Fibroblast of upper back skin (primary cell): ENCODE results near the gene SPTBN4.
"Not testable (repeated sequence)": the region's sequence is repeated elsewhere in the genome, so short reads cannot be mapped to it uniquely, and the experiment has no call there.

Experiments used
- DNase-seq: peaks from one replicate; pipeline ENCODE4 v3.0.0-alpha.2; 2013

The SPTBN4 gene

GRCh38 chr19:40466985-40467734 is at the start of gene SPTBN4:
Gene SPTBN4 (plus strand): TSS chr19:40467001. CDS start chr19:40472622, 5,621 bp downstream.
- DNase-seq, result no peak

DNA sequence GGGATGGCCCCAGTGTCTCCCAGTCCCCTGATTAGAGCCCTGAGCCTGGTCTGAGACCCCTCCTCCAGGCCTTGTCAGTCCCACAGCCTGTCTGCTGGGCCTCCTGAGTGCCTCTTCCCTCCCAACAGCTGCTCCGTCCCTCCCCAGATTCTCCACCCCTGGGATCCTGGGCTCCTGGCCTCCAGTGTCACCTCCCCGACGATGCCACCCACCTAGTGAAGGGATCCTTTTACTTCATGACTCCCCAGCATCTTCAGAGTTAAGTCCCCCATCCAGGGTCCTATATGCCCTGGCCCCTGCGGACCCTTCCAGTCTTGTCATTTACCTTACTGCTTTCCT is 49.2 kb upstream of the SPTBN4 start:
- DNase-seq, result no peak

- no peak for DNase-seq
These were observed 48.8 kb upstream of the SPTBN4 start for GRCh38 chr19:40418040-40418439.

DNA sequence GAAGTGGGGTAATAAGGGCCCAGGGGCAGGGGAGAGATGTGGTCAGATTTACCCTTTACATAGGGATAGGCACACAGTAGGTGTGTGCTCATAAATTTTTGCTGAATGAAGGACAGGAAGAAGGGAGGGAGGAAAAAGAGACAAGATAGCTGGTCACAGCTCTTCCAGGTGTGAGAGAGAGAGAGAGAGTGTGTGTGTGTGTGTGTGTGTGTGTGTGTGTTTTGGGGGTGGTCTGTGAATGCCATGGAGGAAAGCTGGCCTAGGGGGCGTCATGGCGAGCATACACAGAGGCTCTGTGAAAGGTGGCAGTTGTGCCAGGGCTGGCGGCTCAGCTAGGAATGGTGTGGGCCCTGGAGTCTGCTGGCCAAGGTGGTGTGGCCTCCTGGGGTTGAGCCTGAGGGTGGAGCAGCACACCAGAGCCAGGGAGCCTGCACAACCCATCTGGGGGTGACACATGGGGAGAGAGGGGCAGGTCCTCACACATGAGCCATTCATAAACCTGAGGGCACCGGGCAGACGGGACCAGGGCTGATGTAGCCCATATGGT is 47.7 kb upstream of the SPTBN4 start:
- DNase-seq, result no peak

DNA sequence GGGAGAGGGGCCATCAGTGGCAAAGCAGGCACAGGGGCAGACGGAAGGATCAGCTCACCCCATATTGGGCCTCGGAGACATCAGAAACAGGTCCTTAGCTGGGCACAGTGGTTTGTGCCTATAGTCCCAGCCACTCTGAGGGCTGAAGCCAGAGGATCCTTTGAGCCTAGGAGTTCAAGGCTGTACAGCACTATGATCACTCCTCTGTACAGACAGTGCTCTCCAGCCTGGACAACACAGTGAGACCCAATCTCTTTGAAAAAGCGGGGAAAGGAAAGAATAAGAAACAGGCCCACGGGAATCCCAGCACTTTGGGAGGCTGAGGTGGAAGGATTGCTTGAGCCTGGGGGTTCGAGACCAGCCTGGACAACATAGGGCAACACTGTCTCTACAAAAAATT is 47.0 kb upstream of the SPTBN4 start:
- no peak for DNase-seq

- DNase-seq, result no peak
These were observed 46.4 kb upstream of the SPTBN4 start for GRCh38 chr19:40420451-40420765.

DNA sequence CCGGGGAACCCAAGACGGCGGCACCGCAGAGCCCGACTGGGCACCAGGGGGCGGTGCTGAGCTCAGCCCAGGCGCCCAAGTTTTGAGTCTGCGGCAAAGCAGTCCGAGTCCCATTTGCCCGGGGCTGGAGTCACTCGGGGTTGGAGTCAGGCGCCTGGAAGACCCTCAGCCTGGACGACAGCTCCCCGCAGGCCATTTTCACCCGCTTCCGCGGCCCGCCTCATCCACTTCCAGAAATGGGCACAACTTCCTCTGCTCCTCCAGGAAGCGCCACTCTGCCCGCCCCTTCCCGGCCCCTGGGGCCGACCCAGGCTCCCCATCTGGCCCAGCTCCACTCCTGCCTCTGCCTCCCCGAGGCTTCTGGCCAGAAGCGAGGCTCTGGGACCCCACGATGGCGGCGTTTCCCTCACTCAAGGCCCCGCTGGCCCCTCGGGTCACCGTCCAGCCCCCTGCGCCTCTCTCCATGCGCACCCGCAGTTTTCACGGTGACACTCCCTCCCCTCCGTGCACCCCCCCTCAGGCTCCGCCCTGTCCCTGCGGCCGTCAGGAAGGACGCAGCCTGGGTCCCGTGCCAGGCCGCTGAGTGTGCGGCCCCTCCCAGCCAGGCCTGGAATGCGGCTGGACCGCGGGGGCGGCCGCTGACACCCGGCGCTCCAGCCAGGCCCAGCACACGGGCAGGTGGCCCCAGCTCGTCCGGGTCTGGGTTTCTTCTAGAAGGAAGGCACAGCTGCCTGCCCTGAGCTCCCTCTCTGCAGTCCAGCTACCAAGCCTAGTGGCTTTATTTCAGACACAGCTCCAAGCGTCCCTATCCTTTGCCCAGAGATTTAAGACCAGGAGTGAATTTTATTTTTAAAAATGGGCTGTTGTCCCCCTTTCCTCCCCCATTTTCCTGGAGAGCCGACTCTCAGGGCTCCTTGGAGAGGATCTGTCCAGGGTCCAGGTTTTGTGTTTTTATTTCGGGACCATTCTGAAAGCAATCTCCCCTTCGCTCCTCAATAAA is 45.7 kb upstream of the SPTBN4 start:
- peak; percentile 88 for DNase-seq

DNA sequence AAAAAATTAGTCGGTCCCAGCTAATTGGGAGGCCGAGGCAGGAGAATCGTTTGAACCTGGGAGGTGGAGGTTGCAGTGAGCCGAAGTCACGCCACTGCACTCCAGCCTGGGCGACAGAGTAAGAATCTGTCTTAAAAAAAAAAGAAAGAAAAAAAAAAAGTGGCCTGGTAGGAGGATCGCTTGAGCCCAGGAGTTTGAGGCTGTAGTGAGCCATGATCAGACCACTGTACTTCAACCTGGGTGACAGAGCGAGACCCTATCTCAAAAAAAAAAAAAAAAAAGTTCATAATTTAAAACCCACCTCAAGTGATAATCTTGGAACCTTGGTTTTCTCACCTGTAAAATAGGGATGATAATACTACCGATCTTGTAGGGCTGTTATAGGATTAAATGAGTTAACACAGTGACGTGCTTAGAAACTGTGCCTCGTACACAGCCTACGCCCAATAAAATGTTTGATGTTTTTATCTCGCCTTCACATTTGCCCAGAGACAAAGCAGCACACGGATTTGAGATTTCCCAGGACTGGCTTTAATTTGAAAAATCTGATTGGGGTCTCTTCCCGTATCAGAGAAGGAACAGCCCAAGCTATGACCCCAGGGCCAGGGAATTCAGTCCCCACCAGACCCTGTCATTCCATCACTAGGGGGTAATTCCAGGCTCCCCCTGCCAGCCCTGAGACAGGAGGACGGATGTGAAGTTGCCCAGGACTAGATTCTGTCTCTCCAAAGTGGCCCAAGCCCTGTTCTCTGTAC is 44.6 kb upstream of the SPTBN4 start:
- DNase-seq, result no peak

- no peak for DNase-seq
These were observed 43.8 kb upstream of the SPTBN4 start for GRCh38 chr19:40422748-40423566.

DNA sequence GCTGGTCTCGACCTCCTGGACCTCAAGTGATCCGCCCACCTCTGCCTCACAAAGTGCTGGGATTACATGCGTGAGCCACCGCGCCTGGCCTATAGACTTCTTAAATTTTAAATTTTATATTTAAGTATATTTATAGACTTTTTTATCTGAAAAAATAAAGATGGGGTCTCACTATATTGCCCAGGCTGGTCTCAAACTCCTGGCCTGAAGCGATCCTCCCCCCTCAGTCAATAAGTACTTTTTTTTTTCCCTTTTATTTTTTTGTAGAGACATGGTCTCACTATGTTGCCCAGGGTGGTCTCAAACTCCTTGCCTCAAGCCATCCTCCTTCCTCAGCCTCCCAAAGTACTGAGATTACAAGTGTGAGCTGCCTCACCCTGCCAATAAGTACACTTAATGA is 42.9 kb upstream of the SPTBN4 start:
- no peak for DNase-seq

DNA sequence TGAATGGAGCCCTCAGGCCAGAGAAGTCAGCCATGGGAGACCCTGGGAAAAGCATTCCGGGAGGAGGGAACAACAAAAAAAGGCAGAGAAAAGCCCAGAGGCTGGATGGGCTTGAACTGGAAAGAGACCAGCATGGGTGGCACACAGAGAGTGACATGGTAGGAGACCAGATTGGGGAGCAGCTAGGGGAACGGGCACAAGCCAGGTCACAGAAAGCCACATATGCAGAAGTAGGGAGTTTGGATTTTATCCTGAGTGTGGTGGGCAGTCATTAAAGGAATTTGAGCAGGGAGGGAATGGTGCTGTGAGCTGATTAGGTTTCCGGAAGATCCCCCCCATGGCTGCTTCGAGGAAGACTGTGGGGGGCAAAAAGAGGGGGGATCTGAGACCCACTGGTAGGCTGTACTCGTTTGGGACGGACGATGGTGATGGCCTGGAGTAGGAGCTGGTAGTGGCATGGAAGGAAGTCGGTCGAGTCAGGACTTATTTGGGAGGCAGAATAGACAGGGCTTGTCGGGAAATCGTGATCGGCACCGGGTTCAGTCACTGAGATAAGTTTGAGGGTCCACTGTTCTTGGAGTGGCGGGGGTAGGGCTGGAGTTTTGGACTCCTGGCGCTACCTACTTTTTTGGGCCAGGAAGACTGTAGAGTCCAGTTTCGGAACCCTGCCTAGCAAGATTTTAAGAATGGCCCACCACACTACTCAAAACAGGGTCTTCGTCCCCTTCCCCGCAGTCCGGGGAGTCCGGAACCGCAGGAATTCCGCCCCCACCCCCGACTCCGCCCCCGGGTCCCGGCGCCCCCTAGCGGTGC is 42.0 kb upstream of the SPTBN4 start:
- peak; percentile 24 for DNase-seq

DNA sequence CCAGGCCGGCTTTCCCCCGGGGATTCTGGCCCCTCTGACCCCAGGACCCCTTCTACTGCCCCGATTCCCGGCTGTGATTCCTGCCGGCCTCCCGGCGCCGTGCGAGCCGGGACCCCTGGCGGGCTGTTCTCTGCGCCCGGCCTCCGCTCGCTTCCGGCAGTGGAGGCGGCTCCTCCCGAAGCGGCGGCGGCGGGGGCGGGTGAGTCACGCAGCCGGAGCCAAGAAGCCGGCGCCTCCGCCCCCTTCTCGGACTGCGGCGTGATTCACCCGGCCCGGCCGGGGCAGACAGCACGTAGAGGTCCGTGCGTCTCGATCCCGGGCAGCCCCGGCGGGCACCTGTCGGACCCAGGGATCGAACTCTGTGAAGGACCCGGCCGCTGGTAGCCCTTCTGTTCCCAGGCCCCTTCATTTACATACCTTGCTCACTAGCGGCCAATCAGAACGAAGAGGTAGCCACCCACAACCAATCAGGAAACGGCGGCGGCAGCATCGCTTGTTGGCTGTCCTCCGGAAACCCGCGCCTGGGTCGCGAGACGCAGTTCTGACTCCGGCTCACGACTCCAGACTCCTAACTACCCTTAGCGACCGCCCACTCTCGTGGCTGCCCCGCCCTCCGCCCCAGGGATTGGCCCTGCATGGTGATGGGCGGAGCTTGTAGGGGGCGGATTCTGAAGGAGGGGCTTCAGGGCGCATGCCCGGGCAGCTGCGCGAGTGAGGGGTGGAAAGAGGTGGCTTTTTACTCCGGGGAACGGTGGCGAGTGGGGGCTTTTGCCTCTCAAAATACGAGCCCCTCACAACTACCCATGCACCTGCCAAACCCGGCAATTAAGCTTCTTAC is 41.1 kb upstream of the SPTBN4 start, which contains the start of gene SERTAD1:
Gene SERTAD1, minus strand, starts transcription at position 543 of the 838 bp plus-strand sequence. CDS start 2,446 bp downstream, outside the sequence.
- DNase-seq, result peak; percentile 99

GRCh38 chr19:40428197-40428596 is 38.6 kb upstream of the SPTBN4 start:
- not testable (repeated sequence) for DNase-seq

GRCh38 chr19:40430242-40430641 is 36.6 kb upstream of the SPTBN4 start:
- not testable (repeated sequence) for DNase-seq

DNA sequence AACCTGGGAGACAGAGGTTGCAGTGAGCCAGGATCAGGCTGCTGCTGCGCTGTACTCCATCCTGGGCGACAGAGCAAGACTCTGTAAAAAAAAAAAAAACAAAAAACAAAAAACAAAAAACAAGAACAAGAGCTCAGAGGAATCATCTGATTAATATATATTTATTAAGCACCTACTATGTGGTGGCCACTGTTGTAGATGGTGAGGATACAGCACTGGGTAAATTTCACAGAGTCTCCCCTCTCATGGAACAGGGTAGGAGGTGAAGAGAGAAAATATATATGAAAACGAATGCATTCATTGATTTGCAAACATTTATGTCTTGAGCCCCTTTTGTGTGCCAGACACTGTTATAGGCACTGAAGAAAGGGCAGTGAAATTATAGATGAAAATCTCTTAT is 35.1 kb upstream of the SPTBN4 start:
- no peak for DNase-seq

DNA sequence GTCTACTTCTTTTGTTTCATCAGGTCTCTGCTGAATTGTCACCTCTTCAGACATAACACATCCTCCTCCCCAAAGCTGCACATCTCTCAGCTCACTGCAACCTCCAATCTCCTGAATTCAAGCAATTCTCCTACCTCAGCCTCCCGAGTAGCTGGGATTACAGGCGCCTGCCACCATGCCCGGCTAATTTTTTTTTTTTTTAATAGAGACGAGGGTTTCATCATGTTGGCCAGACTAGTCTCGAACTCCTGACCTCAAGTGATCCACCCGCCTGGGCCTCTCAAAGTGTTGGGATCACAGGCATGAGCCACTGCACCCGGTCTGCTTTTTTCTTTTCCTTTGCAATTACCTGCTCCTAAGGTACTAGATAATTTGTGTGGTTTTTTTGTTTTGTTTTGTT is 34.0 kb upstream of the SPTBN4 start:
- DNase-seq, result not testable (repeated sequence)

GRCh38 chr19:40433391-40434216 is 33.2 kb upstream of the SPTBN4 start:
- peak; percentile 92 for DNase-seq

- no peak for DNase-seq
These were observed 28.5 kb upstream of the SPTBN4 start for GRCh38 chr19:40438284-40438683.

DNA sequence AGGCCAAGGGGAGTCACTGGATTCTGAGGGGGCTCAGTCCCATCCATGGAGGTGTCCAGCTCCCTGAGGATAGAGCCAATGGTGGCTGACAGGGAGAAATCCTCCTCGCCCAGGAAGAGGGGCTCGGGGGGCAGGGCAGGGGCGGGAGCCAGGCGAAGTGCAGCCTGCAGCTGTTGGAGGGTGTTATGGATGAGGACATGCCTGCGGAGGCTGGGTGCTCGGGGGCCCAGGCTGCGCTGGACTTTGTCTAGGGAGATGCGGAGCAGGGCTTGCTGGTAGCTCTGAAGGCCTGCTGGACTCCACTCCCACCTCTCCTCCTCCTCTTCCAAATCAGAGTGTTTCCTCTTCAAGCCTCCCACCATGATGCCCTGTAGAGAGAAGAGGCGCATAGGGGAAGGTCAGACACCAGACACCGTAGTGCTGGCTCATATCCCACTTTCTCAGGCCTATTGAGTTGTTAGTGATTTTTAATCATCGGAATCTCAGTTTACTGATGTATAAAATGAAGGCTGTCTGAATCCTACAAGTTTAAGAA is 25.0 kb upstream of the SPTBN4 start:
- no peak for DNase-seq
